Liver (tissue), 3 donors: ENCODE data around the gene PDK3.

Experiments used
- CTCF ChIP-seq: fragments of 150-350 bp; IDR thresholded peaks from 2 replicates; pipeline ENCODE4 v1.5.1; 2017; ENCODE audit warnings: improper control_type of control experiment, low read depth, low read length; ENCODE audit not compliant: missing input control
- HNF4A ChIP-seq, 2 donors: conservative IDR thresholded peaks; 2 replicates each; pipeline ENCODE4 v1.6.1; 2016; ENCODE audit warnings: antibody characterized with exemption in 2 of 2, mild to moderate bottlenecking in 2 of 2
- MAX ChIP-seq: IDR thresholded peaks from 2 replicates; pipeline ENCODE4 v1.6.1; 2016; ENCODE audit warnings: antibody characterized with exemption
- RAD21 ChIP-seq, 2 donors: IDR thresholded peaks; 2 replicates each; pipeline ENCODE4 v1.6.1; 2016; ENCODE audit warnings: antibody characterized with exemption in 2 of 2, mild to moderate bottlenecking in 2 of 2
- REST ChIP-seq: IDR thresholded peaks from 2 replicates; pipeline ENCODE4 v1.6.1; 2016; ENCODE audit warnings: antibody characterized with exemption, mild to moderate bottlenecking
- SP1 ChIP-seq: IDR thresholded peaks from 2 replicates; pipeline ENCODE4 v1.6.1; 2018; ENCODE audit warnings: antibody characterized with exemption, mild to moderate bottlenecking
- YY1 ChIP-seq: IDR thresholded peaks from 2 replicates; pipeline ENCODE4 v1.6.1; 2016; ENCODE audit warnings: antibody characterized with exemption, mild to moderate bottlenecking
- donor health status: healthy.
- donor health status: healthy.

- TF ChIP-seq CTCF, result no peak
- no peak for TF ChIP-seq HNF4A (conservative IDR thresholded peaks at IDR 0.05)
- TF ChIP-seq MAX, result no peak
- no peak for TF ChIP-seq YY1
- no peak for TF ChIP-seq REST
- TF ChIP-seq RAD21 (IDR thresholded peaks at IDR 0.05), result no peak
- TF ChIP-seq SP1, result no peak
Measured at GRCh38 chrX:24424948-24425347, 40.1 kb upstream of the PDK3 start.
